MM.1S (cell line): ENCODE measurements around the gene SLC25A11.

Experiments used
- DNase-seq: peaks from one replicate; pipeline ENCODE4 v3.0.0-alpha.2; 2015
- H2AFZ ChIP-seq: fragments of 300-600 bp; sonication (generic); 2 replicates; pipeline ENCODE4 v1.6.0; 2016; ENCODE audit warnings: antibody characterized with exemption, low read length
- H3F3A ChIP-seq: fragments of 300-600 bp; sonication (generic); 2 replicates; pipeline ENCODE4 v1.6.1; 2016; ENCODE audit warnings: mild to moderate bottlenecking, antibody characterized with exemption, low read length, moderate library complexity, mixed read lengths; ENCODE audit not compliant: insufficient read depth
- H3K27ac ChIP-seq: fragments of 300-600 bp; sonication (generic); 2 replicates; pipeline ENCODE4 v1.5.1; 2016; ENCODE audit warnings: mild to moderate bottlenecking, low read length
- H3K27me3 ChIP-seq: fragments of 300-600 bp; sonication (generic); replicated peaks from 2 replicates; pipeline ENCODE4 v1.6.0; 2016; ENCODE audit warnings: low read length; ENCODE audit not compliant: insufficient read depth
- H3K36me3 ChIP-seq: fragments of 300-600 bp; sonication (generic); replicated peaks from 2 replicates; pipeline ENCODE4 v1.6.1; 2016; ENCODE audit warnings: mild to moderate bottlenecking, low read length, mixed read lengths; ENCODE audit not compliant: insufficient read depth
- H3K4me1 ChIP-seq: fragments of 300-600 bp; sonication (generic); 2 replicates; pipeline ENCODE4 v1.6.1; 2016; ENCODE audit warnings: low read length, mixed read lengths
- H3K4me2 ChIP-seq: fragments of 300-600 bp; sonication (generic); 2 replicates; pipeline ENCODE4 v1.6.0; 2016; ENCODE audit warnings: low read depth, low read length
- H3K4me3 ChIP-seq: fragments of 300-600 bp; sonication (generic); 2 replicates; pipeline ENCODE4 v1.5.1; 2016; ENCODE audit warnings: low read length, mixed read lengths
- H3K79me2 ChIP-seq: fragments of 300-600 bp; sonication (generic); 2 replicates; pipeline ENCODE4 v1.6.1; 2016; ENCODE audit warnings: mixed run types, low read length, mixed read lengths
- H3K9ac ChIP-seq: fragments of 300-600 bp; sonication (generic); 2 replicates; pipeline ENCODE4 v1.6.1; 2016; ENCODE audit warnings: low read length, mixed read lengths
- H3K9me2 ChIP-seq: fragments of 300-600 bp; sonication (generic); replicated peaks from 2 replicates; pipeline ENCODE4 v1.6.1; 2016; ENCODE audit warnings: mild to moderate bottlenecking, low read length, mixed read lengths; ENCODE audit not compliant: insufficient read depth
- H3K9me3 ChIP-seq: fragments of 300-600 bp; sonication (generic); replicated peaks from 2 replicates; pipeline ENCODE4 v1.6.1; 2016; ENCODE audit warnings: mild to moderate bottlenecking, low read length, mixed read lengths; ENCODE audit not compliant: insufficient read depth
- H4K20me1 ChIP-seq: fragments of 300-600 bp; sonication (generic); 2 replicates; pipeline ENCODE4 v1.6.1; 2016; ENCODE audit warnings: mild to moderate bottlenecking, low read length, moderate library complexity, mixed read lengths; ENCODE audit not compliant: insufficient read depth
- EZH2 ChIP-seq: fragments of 300-600 bp; sonication (generic); optimal IDR thresholded peaks from 2 replicates; pipeline ENCODE3; 2017; ENCODE audit warnings: low read depth, mild to moderate bottlenecking, antibody characterized with exemption, low read length, mixed read lengths
- EZH2phosphoT487 ChIP-seq: fragments of 300-600 bp; sonication (generic); IDR thresholded peaks from 2 replicates; pipeline ENCODE4 v1.6.1; 2018; ENCODE audit warnings: antibody characterized with exemption, low read length
- TF ChIP-seq, protein P1 (sequence below): fragments of 300-600 bp; sonication (generic); IDR thresholded peaks from 2 replicates; pipeline ENCODE4 v1.5.1; 2016; ENCODE audit warnings: antibody characterized with exemption, low read length, mixed read lengths

Gene SLC25A11

DNA sequence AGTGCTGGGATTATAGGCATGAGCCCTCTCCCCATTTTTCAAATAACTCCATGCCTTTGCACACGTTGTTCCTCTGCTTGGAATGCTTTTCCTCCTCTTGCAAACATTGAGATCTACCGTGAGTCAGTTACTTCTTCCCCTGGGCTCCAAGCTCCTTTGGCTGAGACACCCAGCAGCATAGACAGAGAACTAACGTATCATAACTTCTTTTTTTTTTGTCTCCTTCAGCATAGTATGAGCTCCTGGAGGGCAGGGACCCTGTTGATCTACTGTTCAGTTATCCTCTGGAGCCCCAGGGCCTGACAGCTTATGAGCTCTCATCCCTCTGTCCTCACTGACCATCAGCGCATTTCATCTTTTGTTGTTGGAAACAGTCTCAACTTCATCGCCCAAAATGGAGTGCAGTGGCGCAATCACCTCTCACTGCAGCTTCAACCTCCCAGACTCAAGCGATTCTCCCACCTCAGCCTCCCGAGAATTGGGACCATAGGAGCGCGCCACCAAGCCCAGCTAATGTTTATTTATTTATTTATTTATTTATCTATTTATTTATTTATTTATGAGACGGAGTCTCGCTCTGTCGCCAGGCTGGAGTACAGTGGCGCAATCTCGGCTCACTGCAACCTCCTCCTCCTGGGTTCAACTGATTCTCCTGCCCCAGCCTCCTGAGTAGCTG is 25.6 kb upstream of the SLC25A11 start:
- H3K4me3 ChIP-seq = no peak overlapping the region
- H3K36me3 ChIP-seq = no peaks in the 10 kb centered on the region
- no peaks in the 10 kb centered on the region for H4K20me1 ChIP-seq
- peaks cover 12% of the 10 kb centered on the region; the same call in 1 of the 2 replicates for H3K4me1 ChIP-seq
- no peaks in the 10 kb centered on the region for H3K9me3 ChIP-seq
- H3F3A ChIP-seq = peaks cover 8% of the 10 kb centered on the region; the same call in 1 of the 2 replicates
- no peak overlapping the region for H3K4me2 ChIP-seq
- no peak for DNase-seq
- H3K9me2 ChIP-seq = no peaks in the 10 kb centered on the region
- no peak overlapping the region for H2AFZ ChIP-seq
- H3K79me2 ChIP-seq = peaks cover 25% of the 10 kb centered on the region
- H3K27ac ChIP-seq = no peak overlapping the region
- no peak for TF ChIP-seq EZH2
- TF ChIP-seq EZH2phosphoT487 = no peak
- TF ChIP-seq, protein P1, sequence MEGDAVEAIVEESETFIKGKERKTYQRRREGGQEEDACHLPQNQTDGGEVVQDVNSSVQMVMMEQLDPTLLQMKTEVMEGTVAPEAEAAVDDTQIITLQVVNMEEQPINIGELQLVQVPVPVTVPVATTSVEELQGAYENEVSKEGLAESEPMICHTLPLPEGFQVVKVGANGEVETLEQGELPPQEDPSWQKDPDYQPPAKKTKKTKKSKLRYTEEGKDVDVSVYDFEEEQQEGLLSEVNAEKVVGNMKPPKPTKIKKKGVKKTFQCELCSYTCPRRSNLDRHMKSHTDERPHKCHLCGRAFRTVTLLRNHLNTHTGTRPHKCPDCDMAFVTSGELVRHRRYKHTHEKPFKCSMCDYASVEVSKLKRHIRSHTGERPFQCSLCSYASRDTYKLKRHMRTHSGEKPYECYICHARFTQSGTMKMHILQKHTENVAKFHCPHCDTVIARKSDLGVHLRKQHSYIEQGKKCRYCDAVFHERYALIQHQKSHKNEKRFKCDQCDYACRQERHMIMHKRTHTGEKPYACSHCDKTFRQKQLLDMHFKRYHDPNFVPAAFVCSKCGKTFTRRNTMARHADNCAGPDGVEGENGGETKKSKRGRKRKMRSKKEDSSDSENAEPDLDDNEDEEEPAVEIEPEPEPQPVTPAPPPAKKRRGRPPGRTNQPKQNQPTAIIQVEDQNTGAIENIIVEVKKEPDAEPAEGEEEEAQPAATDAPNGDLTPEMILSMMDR = no peak
- H3K9ac ChIP-seq = no peak overlapping the region
- H3K27me3 ChIP-seq = no peaks in the 10 kb centered on the region

DNA sequence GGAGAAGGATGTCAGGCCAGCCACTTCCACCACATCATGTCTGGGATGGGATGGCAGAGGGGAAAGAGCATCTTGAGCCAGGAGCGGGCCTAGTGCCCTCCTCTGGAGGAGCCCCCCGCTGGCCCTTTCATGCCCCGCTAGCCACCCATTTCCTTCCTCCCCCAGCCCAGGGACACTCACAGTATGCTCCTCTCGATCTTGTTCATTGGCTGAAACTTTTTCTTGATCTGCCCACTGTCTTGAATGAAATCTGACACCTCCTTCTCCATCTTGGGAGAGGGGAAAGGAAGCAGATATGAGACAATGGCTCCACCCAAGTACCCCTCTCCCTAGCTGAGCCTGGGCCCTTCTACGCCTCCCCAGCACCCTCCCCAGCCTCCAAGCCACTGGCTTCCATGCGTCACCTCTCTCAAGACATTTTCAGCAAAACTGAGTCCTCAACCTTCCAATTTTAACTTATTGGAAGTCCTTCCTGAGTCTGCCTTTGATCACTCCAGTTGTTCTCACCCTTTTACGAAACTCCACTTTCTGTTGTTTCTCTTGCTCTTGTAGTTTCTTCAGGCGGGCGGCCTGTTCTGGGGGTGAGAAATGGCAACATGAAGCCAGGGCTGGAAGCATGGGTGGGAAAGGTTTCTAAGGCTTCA is 20.6 kb upstream of the SLC25A11 start:
- Histone ChIP-seq H3K27me3 (no peaks in the 10 kb centered on the region), H3K9me2 (no peaks in the 10 kb centered on the region), H3K4me1 (no peaks in the 10 kb centered on the region), H2AFZ (no peak overlapping the region), H3K4me3 (no peak overlapping the region), H3K4me2 (no peak overlapping the region), H3K79me2 (peaks cover 3% of the 10 kb centered on the region; the same call in 1 of the 2 replicates), H3K9me3 (no peaks in the 10 kb centered on the region), H4K20me1 (no peaks in the 10 kb centered on the region), H3K36me3 (no peaks in the 10 kb centered on the region), H3K9ac (no peak overlapping the region), H3K27ac (no peak overlapping the region), H3F3A (no peaks in the 10 kb centered on the region)
- no peak for DNase-seq
- TF ChIP-seq EZH2 = no peak
- no peak for TF ChIP-seq EZH2phosphoT487
- TF ChIP-seq, protein P1 = no peak

DNA sequence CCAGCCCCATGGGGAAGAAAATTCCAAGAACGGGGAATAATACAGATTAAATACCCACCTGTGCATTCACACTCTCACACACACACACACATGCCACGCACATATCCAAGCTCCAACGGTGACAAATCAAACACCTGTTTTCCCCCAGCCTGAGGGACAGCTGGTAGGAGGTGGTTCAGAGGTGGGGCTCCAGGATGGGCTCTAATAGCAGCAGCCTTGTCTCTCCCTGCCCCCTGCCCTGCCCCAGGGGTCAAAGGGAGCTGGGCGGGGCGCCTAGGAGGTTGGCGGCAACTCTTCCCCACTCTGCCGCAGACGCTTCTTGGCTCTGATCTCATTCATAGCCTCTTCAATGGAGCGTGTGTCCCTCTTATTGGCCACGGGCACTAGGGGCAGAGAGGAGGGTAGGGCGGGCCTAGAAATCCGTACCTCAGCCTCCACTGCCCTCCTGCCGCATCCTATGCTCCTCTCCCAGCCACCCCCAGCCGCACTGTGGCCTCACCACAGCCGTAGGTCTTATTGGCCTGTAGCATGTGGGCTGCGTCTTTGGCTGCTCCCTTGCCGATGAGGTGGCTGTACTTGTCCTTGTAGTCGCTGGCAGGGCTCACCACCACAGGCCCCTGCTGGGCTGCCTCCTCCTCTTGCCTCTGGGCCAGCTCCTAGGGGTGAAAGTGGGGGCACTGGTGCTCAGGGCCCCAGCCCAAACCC is 19.6 kb upstream of the SLC25A11 start:
- TF ChIP-seq EZH2 (no peak), EZH2phosphoT487 (no peak)
- TF ChIP-seq, protein P1 = no peak
- H3K27me3 ChIP-seq = no peaks in the 10 kb centered on the region
- no peak for DNase-seq
- H3K9ac ChIP-seq = no peak overlapping the region
- H3K4me1 ChIP-seq = no peaks in the 10 kb centered on the region
- H2AFZ ChIP-seq = no peak overlapping the region
- H3K36me3 ChIP-seq = no peaks in the 10 kb centered on the region
- no peak overlapping the region for H3K4me3 ChIP-seq
- H3K27ac ChIP-seq = no peak overlapping the region
- no peak overlapping the region for H3K4me2 ChIP-seq
- no peaks in the 10 kb centered on the region for H4K20me1 ChIP-seq
- no peaks in the 10 kb centered on the region for H3K9me2 ChIP-seq
- H3K79me2 ChIP-seq = no peaks in the 10 kb centered on the region
- H3K9me3 ChIP-seq = no peaks in the 10 kb centered on the region
- no peaks in the 10 kb centered on the region for H3F3A ChIP-seq
